ENCODE results near the gene REST. TPM values are rescaled to one million over a fixed set of nuclear protein-coding genes. Genes with fewer than 3 reads are reported as not detected.

Gene REST
- total and polyA plus RNA-seq, 2 of the 8 experiments (the other 6 are each of a cell fraction or from before 2014, with no cell fraction given) = 10.2 to 66.3 TPM

Small RNA genes lying within 50 kb of the gene (small RNA-seq; reads per million reads assigned to genes)
- not detected for gene RNU6-998P (ENCODE audit: insufficient read depth)

Other genes starting within 250 kb of the REST start
- not detected in 2 replicates for gene HOPX, start 226.6 kb upstream of the REST start, total RNA-seq (2021; fragmentation: NEBNext Ultra II Directional; extraction: Animal tissue kit (Norgen Biotek cat#: 25700))
- not detected in 2 replicates for gene HOPX, start 226.6 kb upstream of the REST start, polyA plus RNA-seq (2011; rRNA removed)
- 1.4 and 1.6 TPM in 2 replicates for gene SPINK2, start 86.2 kb upstream of the REST start, total RNA-seq (2021; fragmentation: NEBNext Ultra II Directional; extraction: Animal tissue kit (Norgen Biotek cat#: 25700))
- gene SPINK2, start 86.2 kb upstream of the REST start, polyA plus RNA-seq (2011; rRNA removed) = 0.89 and 1.9 TPM in 2 replicates
- 28.1 and 28.5 TPM in 2 replicates for gene NOA1, start 69.7 kb downstream of the REST start, total RNA-seq (2021; fragmentation: NEBNext Ultra II Directional; extraction: Animal tissue kit (Norgen Biotek cat#: 25700))
- 24.3 and 29.6 TPM in 2 replicates for gene NOA1, start 69.7 kb downstream of the REST start, polyA plus RNA-seq (2011; rRNA removed)
- gene POLR2B, start 71.0 kb downstream of the REST start, total RNA-seq (2021; fragmentation: NEBNext Ultra II Directional; extraction: Animal tissue kit (Norgen Biotek cat#: 25700)) = 99.9 and 115 TPM in 2 replicates
- gene POLR2B, start 71.0 kb downstream of the REST start, polyA plus RNA-seq (2011; rRNA removed) = 36.5 and 59.3 TPM in 2 replicates
- gene IGFBP7, start 202.5 kb downstream of the REST start, total RNA-seq (2021; fragmentation: NEBNext Ultra II Directional; extraction: Animal tissue kit (Norgen Biotek cat#: 25700)) = 0.48 and 0.55 TPM in 2 replicates
- 0.17 and 0.25 TPM in 2 replicates for gene IGFBP7, start 202.5 kb downstream of the REST start, polyA plus RNA-seq (2011; rRNA removed)

All from H1 (cell line).